Activated CD8-positive, alpha-beta memory T cell treated with anti-CD3 and anti-CD28 coated beads, Interleukin-2, amount 10 ng/mL, durations not matched to agents 7 days and 5 days (primary cell): ENCODE results near the gene BAG3. TPM values are rescaled to one million over a fixed set of nuclear protein-coding genes. Genes with fewer than 3 reads are reported as not detected.
"Not testable (repeated sequence)": the region's sequence is repeated elsewhere in the genome, so short reads cannot be mapped to it uniquely, and the experiment has no call there.

ENCODE experiments used
- ATAC-seq: fragments of 150-1000 bp; cut with Tn5 transposase; one replicate; pipeline ENCODE4 v1.10.0; 2021; ENCODE audit warnings: moderate library complexity
- CTCF ChIA-PET: fragments of 350-600 bp; sonication (Branson Sonifier 250); formaldehyde crosslinking; loops from one replicate; lab custom pipeline; 2021; ENCODE audit warnings: antibody characterized with exemption; lab: Charles Lee
- DNase-seq: peaks from one replicate; pipeline ENCODE4 v3.0.0-alpha.2; 2020
- H3K27ac Mint-ChIP-seq: one replicate; pipeline ENCODE4 v1.8.0; 2021; ENCODE audit warnings: mild to moderate bottlenecking, mixed read lengths
- H3K27me3 Mint-ChIP-seq: one replicate; pipeline ENCODE4 v1.8.0; 2021; ENCODE audit warnings: mixed read lengths
- H3K36me3 Mint-ChIP-seq: one replicate; pipeline ENCODE4 v1.8.0; 2021; ENCODE audit warnings: mild to moderate bottlenecking, mixed read lengths
- H3K4me1 Mint-ChIP-seq: one replicate; pipeline ENCODE4 v1.8.0; 2021; ENCODE audit warnings: mixed read lengths
- H3K4me3 Mint-ChIP-seq: one replicate; pipeline ENCODE4 v1.8.0; 2021; ENCODE audit warnings: mild to moderate bottlenecking, moderate library complexity, mixed read lengths
- H3K9me3 Mint-ChIP-seq: one replicate; pipeline ENCODE4 v1.8.0; 2022; ENCODE audit warnings: low read depth, mixed read lengths
- total RNA-seq, 2 experiments: library from RNA; stranded (reverse); gene quantifications; one replicate each; pipeline ENCODE4 v1.2.3, GENCODE V29; 2021

BAG3 gene
- total RNA-seq, 2 experiments from 2014 or later, result 12.7 to 13.0 TPM

DNA sequence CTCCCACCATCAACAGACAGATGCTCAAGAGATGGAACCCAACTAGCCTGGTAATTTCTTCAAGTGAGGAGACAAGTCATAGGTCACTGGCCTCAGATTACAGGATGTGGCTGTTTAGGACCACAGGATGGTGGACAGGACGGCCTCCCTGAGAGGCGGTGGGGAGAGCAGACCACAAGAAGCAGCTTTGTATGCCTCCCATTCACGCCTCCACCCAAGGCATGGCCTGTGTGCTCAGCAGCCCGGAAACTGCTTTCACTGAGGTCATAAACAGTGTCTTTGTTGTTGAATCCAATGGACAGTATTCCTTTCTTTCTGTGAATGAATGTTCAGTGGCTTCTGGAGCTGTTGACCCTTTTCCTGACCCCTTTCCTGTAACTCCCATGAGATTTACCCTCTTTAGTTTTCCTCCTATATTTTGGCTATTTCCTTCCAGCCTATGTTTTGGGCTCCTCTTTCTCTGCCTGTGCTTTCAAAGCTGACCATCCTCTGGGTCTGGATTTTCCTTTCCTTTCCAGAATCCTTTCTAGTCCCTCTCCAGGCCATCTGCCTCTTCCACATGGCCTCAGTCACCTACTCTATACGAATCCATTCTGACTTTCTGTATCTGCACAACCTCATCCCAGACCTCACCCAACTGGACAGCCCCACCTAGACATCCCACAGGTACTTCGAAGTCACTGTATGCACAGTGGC lies 42.2 kb downstream of the BAG3 start:
- DNase-seq, result peak; percentile 78
- peaks cover 4% of the 10 kb centered on the region for H3K27me3 Mint-ChIP-seq
- peaks cover 17% of the 10 kb centered on the region for H3K4me1 Mint-ChIP-seq
- peak; percentile 77 for ATAC-seq
- peak overlapping the region; percentile 44 for H3K27ac Mint-ChIP-seq
- no peaks in the 10 kb centered on the region for H3K9me3 Mint-ChIP-seq
- H3K36me3 Mint-ChIP-seq, result peaks cover 6% of the 10 kb centered on the region
- CTCF ChIA-PET, result interaction anchor here (1.7 to 2.7 kb wide), 3 partner anchors 11 to 166 kb away, joined by 6 to 11 read pairs (median 6); partner anchors contain the start of gene INPP5F
- H3K4me3 Mint-ChIP-seq, result no peak overlapping the region

- CTCF ChIA-PET, result interaction anchor here (0.9 to 1.0 kb wide), 3 partner anchors 8 to 31 kb away, joined by 3 to 5 read pairs (median 3); partner anchors contain the start of gene INPP5F
- H3K9me3 Mint-ChIP-seq, result no peaks in the 10 kb centered on the region
- peaks cover 6% of the 10 kb centered on the region for H3K36me3 Mint-ChIP-seq
- DNase-seq (no peak), ATAC-seq (no peak)
- H3K27me3 Mint-ChIP-seq, result peaks cover 4% of the 10 kb centered on the region
- H3K4me1 Mint-ChIP-seq, result peaks cover 17% of the 10 kb centered on the region
- no peak overlapping the region for H3K27ac Mint-ChIP-seq
- no peak overlapping the region for H3K4me3 Mint-ChIP-seq
Measured at GRCh38 chr10:119694608-119695007, 43.4 kb downstream of the BAG3 start.

DNA sequence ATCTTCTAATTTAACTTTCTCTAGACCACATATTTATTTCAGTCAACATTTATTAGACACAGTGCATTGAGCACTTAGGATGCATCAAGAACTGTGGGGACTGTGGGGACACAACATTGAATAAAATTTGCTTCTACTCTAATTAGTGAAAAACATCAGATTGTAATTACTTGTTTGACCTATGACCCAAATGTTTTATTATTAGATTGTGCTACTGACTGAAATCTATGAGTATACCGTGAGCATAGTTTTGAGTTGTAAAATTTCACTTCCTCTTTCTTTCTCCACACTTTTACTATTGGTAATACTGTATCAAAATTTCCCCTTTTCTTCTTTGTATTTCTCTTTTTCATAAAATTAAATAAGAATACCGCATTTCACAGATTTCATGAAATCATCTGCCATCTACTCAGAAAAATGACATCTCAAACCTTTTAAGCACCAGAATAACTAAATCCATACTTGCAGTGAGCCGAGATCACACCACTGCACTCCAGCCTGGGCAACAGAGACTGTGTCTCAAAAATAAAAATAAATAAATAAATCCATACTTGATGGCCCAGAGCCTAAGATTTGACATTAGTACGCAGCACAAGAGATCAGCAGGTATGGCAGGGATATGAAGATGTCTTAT lies 49.3 kb downstream of the BAG3 start:
- H3K9me3 Mint-ChIP-seq, result no peaks in the 10 kb centered on the region
- DNase-seq (no peak), ATAC-seq (no peak)
- CTCF ChIA-PET, result interaction anchor here (0.9 to 8.7 kb wide), 2 partner anchors 13 to 29 kb away, joined by 3 to 68 read pairs; no protein-coding TSS in a partner anchor
- H3K27ac Mint-ChIP-seq, result no peak overlapping the region
- H3K4me3 Mint-ChIP-seq, result no peak overlapping the region
- H3K4me1 Mint-ChIP-seq, result peaks cover 37% of the 10 kb centered on the region
- H3K27me3 Mint-ChIP-seq, result peaks cover 2% of the 10 kb centered on the region
- peaks cover 8% of the 10 kb centered on the region for H3K36me3 Mint-ChIP-seq

DNA sequence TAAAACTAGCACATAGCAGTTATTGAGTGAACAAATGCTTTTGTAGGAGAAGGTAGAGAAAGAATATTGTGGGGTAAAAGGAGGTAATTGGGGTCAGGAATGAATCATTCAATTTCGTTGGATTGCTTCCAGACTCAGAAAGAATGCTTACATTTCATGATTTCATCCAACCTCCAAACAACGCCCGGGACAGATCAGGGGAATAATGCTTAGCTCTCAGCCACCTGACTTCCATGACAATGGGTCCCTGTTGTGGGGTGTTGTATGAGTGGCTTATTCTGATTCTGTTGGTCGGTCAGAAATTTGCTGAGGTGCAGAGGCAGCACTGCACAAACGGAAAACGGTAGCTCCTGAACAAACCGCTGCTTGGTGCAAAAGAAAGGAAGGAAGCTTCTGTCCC lies 50.7 kb downstream of the BAG3 start:
- peaks cover 8% of the 10 kb centered on the region for H3K9me3 Mint-ChIP-seq
- DNase-seq (no peak), ATAC-seq (no peak)
- CTCF ChIA-PET, result interaction anchor here (0.6 to 8.7 kb wide), 4 partner anchors 14 to 23 kb away, joined by 3 to 68 read pairs (median 4); partner anchors contain the start of gene INPP5F
- H3K4me3 Mint-ChIP-seq, result no peak overlapping the region
- no peak overlapping the region for H3K27ac Mint-ChIP-seq
- H3K36me3 Mint-ChIP-seq, result peaks cover 17% of the 10 kb centered on the region
- peaks cover 49% of the 10 kb centered on the region for H3K4me1 Mint-ChIP-seq
- no peaks in the 10 kb centered on the region for H3K27me3 Mint-ChIP-seq

- DNase-seq (no peak), ATAC-seq (no peak)
- Mint-ChIP-seq H3K36me3 (peaks cover 24% of the 10 kb centered on the region), H3K9me3 (peaks cover 14% of the 10 kb centered on the region), H3K4me1 (peaks cover 55% of the 10 kb centered on the region), H3K27me3 (no peaks in the 10 kb centered on the region), H3K4me3 (no peak overlapping the region), H3K27ac (peak overlapping the region; percentile 1)
- CTCF ChIA-PET, result interaction anchor here (1.5 to 8.7 kb wide), 3 partner anchors 14 to 23 kb away, joined by 3 to 68 read pairs (median 24); partner anchors contain the start of gene INPP5F
Measured at GRCh38 chr10:119702583-119702982, 51.4 kb downstream of the BAG3 start.

- H3K27ac Mint-ChIP-seq, result peak overlapping the region; percentile 95
- H3K9me3 Mint-ChIP-seq, result peaks cover 19% of the 10 kb centered on the region
- H3K27me3 Mint-ChIP-seq, result no peaks in the 10 kb centered on the region
- H3K36me3 Mint-ChIP-seq, result peaks cover 34% of the 10 kb centered on the region
- CTCF ChIA-PET, result interaction anchor here (0.6 to 8.7 kb wide), 9 partner anchors 10 to 213 kb away, joined by 3 to 68 read pairs (median 4); partner anchors contain the start of gene INPP5F
- no peak for DNase-seq
- no peak for ATAC-seq
- peak overlapping the region; percentile 62 for H3K4me3 Mint-ChIP-seq
- H3K4me1 Mint-ChIP-seq, result peaks cover 64% of the 10 kb centered on the region
Measured at GRCh38 chr10:119703903-119704508, 52.8 kb downstream of the BAG3 start.

DNA sequence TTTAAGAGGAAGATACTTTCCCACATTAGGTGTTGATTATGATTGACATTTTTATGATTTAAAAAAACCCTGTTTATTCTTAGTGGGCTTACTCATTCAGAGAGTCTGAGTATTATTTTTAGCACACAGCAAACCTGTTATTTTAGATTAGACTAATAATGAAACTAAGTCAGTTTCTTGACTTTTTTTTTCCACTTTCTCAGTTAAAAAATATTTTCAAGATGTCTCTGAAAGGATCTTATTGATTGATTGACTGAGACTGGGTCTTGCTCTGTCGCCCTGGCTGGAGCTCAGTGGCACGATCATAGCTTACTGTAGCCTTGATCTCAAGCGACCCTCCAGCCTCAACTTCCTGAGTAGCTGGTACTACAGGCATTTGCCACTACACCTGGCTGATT lies 54.3 kb downstream of the BAG3 start:
- Mint-ChIP-seq H3K27ac (peak overlapping the region; percentile 95), H3K9me3 (peaks cover 23% of the 10 kb centered on the region), H3K4me3 (peak overlapping the region; percentile 62), H3K4me1 (peaks cover 66% of the 10 kb centered on the region), H3K27me3 (no peaks in the 10 kb centered on the region), H3K36me3 (peaks cover 45% of the 10 kb centered on the region)
- peak; percentile 63 for ATAC-seq
- DNase-seq, result no peak
- CTCF ChIA-PET, result interaction anchor here (0.6 to 8.7 kb wide), 9 partner anchors 9 to 168 kb away, joined by 3 to 68 read pairs (median 6); partner anchors contain the start of gene INPP5F

DNA sequence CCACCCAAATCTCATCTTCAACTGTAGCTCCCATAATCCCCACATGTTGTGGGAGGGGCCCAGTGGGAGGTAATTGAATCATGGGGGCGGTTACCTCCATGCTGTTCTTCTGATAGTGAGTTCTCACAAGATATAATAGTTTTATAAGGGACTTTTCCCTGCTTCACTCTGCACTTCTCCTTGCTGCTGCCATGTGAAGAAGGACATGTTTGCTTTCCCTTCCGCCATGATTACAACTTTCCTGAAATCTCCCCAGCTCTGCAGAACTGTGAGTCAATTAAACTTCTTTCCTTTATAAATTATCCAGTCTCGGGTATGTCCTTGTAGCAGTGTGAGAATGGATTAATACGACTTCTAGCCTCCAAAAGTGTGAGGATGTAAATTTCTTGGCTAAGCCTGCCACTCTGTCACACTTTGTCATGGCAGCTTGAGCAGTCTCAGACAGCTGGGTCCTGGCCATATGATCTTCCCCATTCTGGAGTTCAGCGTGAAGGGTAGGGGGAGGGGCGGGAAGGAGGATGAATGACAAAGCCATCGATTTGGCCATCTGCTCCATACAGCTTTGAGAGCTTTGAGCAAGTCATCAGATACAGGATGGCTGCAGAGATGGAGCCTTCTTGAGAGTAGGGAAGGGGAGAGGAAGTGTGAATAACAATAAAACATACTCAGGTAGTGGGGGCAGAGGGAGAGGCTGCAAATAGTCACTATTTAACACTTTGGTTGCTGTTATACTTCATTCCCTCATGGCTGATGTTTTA lies 55.5 kb downstream of the BAG3 start:
- H3K27me3 Mint-ChIP-seq, result no peaks in the 10 kb centered on the region
- DNase-seq (no peak), ATAC-seq (no peak)
- peaks cover 61% of the 10 kb centered on the region for H3K4me1 Mint-ChIP-seq
- no peak overlapping the region for H3K4me3 Mint-ChIP-seq
- peaks cover 30% of the 10 kb centered on the region for H3K9me3 Mint-ChIP-seq
- CTCF ChIA-PET, result interaction anchor here (1.0 to 8.7 kb wide), 5 partner anchors 19 to 152 kb away, joined by 3 to 68 read pairs (median 10); partner anchors contain the start of gene INPP5F
- H3K36me3 Mint-ChIP-seq, result peaks cover 50% of the 10 kb centered on the region
- H3K27ac Mint-ChIP-seq, result peak overlapping the region; percentile 1

GRCh38 chr10:119707331-119707730 lies 56.2 kb downstream of the BAG3 start:
- not testable (repeated sequence) for DNase-seq, H3K27ac Mint-ChIP-seq, H3K4me3 Mint-ChIP-seq, H3K27me3 Mint-ChIP-seq, ATAC-seq
- CTCF ChIA-PET, result interaction anchor here (8.7 kb wide), 1 partner anchor 20 kb away, joined by 68 read pairs; no protein-coding TSS in a partner anchor
- H3K4me1 Mint-ChIP-seq, result peaks cover 56% of the 10 kb centered on the region
- H3K36me3 Mint-ChIP-seq, result peaks cover 50% of the 10 kb centered on the region
- peaks cover 30% of the 10 kb centered on the region for H3K9me3 Mint-ChIP-seq

DNA sequence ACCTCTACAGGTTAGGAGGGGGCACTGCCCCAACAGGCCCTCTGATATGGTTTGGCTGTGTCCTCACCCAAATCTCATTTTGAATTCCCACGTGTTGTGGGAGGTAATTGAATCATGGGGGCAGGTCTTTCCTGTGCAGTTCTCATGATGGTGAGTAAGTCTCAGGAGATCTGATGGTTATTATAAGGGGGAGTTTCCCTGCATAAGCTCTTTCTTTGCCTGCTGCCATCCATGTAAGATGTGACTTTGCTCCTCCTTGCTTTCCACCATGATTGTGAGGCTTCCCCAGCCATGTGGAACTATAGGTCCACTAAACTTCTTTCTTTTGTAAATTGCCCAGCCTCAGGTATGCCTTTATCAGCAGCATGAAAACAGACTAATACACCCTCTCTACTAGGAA lies 59.8 kb downstream of the BAG3 start:
- H3K27me3 Mint-ChIP-seq, CTCF ChIA-PET, DNase-seq, H3K4me3 Mint-ChIP-seq, ATAC-seq, H3K27ac Mint-ChIP-seq: not testable (repeated sequence)
- peaks cover 43% of the 10 kb centered on the region for H3K36me3 Mint-ChIP-seq
- peaks cover 29% of the 10 kb centered on the region for H3K9me3 Mint-ChIP-seq
- peaks cover 28% of the 10 kb centered on the region for H3K4me1 Mint-ChIP-seq

- H3K4me1 Mint-ChIP-seq, result peaks cover 6% of the 10 kb centered on the region
- CTCF ChIA-PET, result interaction anchor here (1.3 to 5.7 kb wide), 5 partner anchors 8 to 146 kb away, joined by 3 to 22 read pairs (median 6); partner anchors contain the start of gene INPP5F
- no peak overlapping the region for H3K4me3 Mint-ChIP-seq
- ATAC-seq, result no peak
- no peaks in the 10 kb centered on the region for H3K27me3 Mint-ChIP-seq
- DNase-seq, result no peak
- H3K36me3 Mint-ChIP-seq, result peaks cover 18% of the 10 kb centered on the region
- no peak overlapping the region for H3K27ac Mint-ChIP-seq
- H3K9me3 Mint-ChIP-seq, result peaks cover 12% of the 10 kb centered on the region
Measured at GRCh38 chr10:119713744-119714483, 62.7 kb downstream of the BAG3 start.

DNA sequence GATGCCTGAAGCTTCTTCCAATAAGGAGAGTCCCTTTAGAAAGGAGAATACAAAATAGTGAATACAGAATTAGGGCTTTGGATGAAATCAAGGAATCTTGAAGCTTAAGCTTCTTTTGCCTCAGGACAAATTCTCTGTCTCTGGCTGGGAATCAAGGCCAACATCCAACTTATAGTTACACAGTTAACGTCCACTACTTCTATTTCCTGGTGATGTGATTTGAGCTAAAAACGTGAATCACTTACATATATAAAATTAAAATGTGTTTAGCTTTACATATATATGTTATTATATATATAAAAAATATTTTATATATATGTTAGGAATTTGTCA lies 63.3 kb downstream of the BAG3 start:
- CTCF ChIA-PET, result interaction anchor here (1.3 to 5.7 kb wide), 5 partner anchors 9 to 146 kb away, joined by 3 to 22 read pairs (median 6); partner anchors contain the start of gene INPP5F
- Mint-ChIP-seq H3K9me3 (peaks cover 10% of the 10 kb centered on the region), H3K27me3 (no peaks in the 10 kb centered on the region), H3K4me1 (peaks cover under 1% of the 10 kb centered on the region), H3K4me3 (no peak overlapping the region), H3K36me3 (peaks cover 13% of the 10 kb centered on the region), H3K27ac (no peak overlapping the region)
- DNase-seq (no peak), ATAC-seq (no peak)
